IMR-90 (cell line): Measurements from ENCODE around the gene TSEN15. TPM values are rescaled to one million over a fixed set of nuclear protein-coding genes. Genes with fewer than 3 reads are reported as not detected.

Source experiments
- ATAC-seq: fragments of 200-7000 bp; cut with Tn5 transposase; 2 replicates; pipeline ENCODE4 v1.9.1; 2020; ENCODE audit warnings: low read depth, mild to moderate bottlenecking, moderate library complexity
- BruUV-seq: library from RNA; stranded (reverse); fragments of 400-500 nt; replicated peaks from 2 replicates; lab custom pipeline; 2021; lab: Mats Ljungman, UMichigan
- CTCF ChIA-PET: fragments of 300-600 bp; formaldehyde crosslinking; extraction: SDS; loops from one replicate; lab custom pipeline; 2021; ENCODE audit warnings: antibody characterized with exemption; lab: Yijun Ruan, JAX
- POLR2A ChIA-PET: fragments of 300-600 bp; sonication (Branson Sonifier 250); formaldehyde crosslinking; loops from one replicate; lab custom pipeline; 2022; ENCODE audit warnings: antibody characterized with exemption; ENCODE audit not compliant: unreplicated experiment; lab: Charles Lee
- DNase-seq: peaks from one replicate; pipeline ENCODE4 v3.0.0; 2013
- H2AFZ ChIP-seq: replicated peaks from 2 replicates; pipeline ENCODE3; 2013; ENCODE audit warnings: low read length, mild to moderate bottlenecking; ENCODE audit not compliant: poor library complexity
- H2AK5ac ChIP-seq: 2 replicates; pipeline ENCODE4 v1.6.1; 2013; ENCODE audit warnings: low read depth, low read length, inconsistent platforms
- H2AK9ac ChIP-seq: replicated peaks from 2 replicates; pipeline ENCODE3; 2013; ENCODE audit warnings: mild to moderate bottlenecking, low read depth, low read length, moderate library complexity; ENCODE audit not compliant: poor library complexity
- H2BK120ac ChIP-seq: 2 replicates; pipeline ENCODE4 v1.6.1; 2013; ENCODE audit warnings: low read depth, low read length, inconsistent platforms
- H2BK15ac ChIP-seq: 3 replicates; pipeline ENCODE4 v1.6.1; 2013; ENCODE audit warnings: low read depth, low read length, inconsistent platforms
- H2BK20ac ChIP-seq: 2 replicates; pipeline ENCODE4 v1.6.1; 2013; ENCODE audit warnings: low read depth, mild to moderate bottlenecking, inconsistent platforms, low read length, moderate library complexity
- H2BK5ac ChIP-seq: 2 replicates; pipeline ENCODE4 v1.6.1; 2013; ENCODE audit warnings: mild to moderate bottlenecking, low read depth, low read length, inconsistent platforms; ENCODE audit not compliant: poor library complexity, severe bottlenecking
- H3K14ac ChIP-seq: replicated peaks from 2 replicates; pipeline ENCODE4 v1.6.1; 2013; ENCODE audit warnings: low read depth, low read length, inconsistent platforms
- H3K18ac ChIP-seq: 2 replicates; pipeline ENCODE4 v1.6.1; 2013; ENCODE audit warnings: low read depth, low read length, control low read depth
- H3K23ac ChIP-seq: 2 replicates; pipeline ENCODE4 v1.6.1; 2013; ENCODE audit warnings: low read depth, low read length, inconsistent platforms
- H3K27ac ChIP-seq: 2 replicates; pipeline ENCODE4 v1.5.1; 2013; ENCODE audit warnings: mild to moderate bottlenecking, control low read depth, low read length; ENCODE audit not compliant: insufficient read depth
- H3K27me3 ChIP-seq: 2 replicates; pipeline ENCODE4 v1.6.1; 2013; ENCODE audit warnings: low read length; ENCODE audit not compliant: control insufficient read depth, insufficient read depth
- H3K36me3 ChIP-seq: 2 replicates; pipeline ENCODE4 v1.6.1; 2013; ENCODE audit warnings: low read length, mixed read lengths; ENCODE audit not compliant: control insufficient read depth, insufficient read depth
- H3K4ac ChIP-seq: 2 replicates; pipeline ENCODE4 v1.6.1; 2013; ENCODE audit warnings: low read depth, low read length, inconsistent platforms
- H3K4me1 ChIP-seq: 2 replicates; pipeline ENCODE4 v1.6.1; 2013; ENCODE audit warnings: low read length, mixed read lengths; ENCODE audit not compliant: control insufficient read depth, insufficient read depth
- H3K4me2 ChIP-seq: 2 replicates; pipeline ENCODE4 v1.6.1; 2013; ENCODE audit warnings: low read depth, mild to moderate bottlenecking, control low read depth, low read length, moderate library complexity
- H3K4me3 ChIP-seq: 2 replicates; pipeline ENCODE4 v1.5.1; 2013; ENCODE audit warnings: low read depth, mild to moderate bottlenecking, control low read depth, low read length, moderate library complexity; ENCODE audit not compliant: insufficient read depth
- H3K56ac ChIP-seq: 2 replicates; pipeline ENCODE4 v1.6.1; 2013; ENCODE audit warnings: low read length, inconsistent platforms; ENCODE audit not compliant: insufficient read depth; ENCODE audit errors: extremely low read depth
- H3K79me1 ChIP-seq, 2 experiments: 2 replicates each; pipeline ENCODE4 v1.6.1; 2013; ENCODE audit warnings: low read length in 2 of 2, inconsistent platforms in 1 of 2, low read depth in 1 of 2
- H3K9ac ChIP-seq: 2 replicates; pipeline ENCODE4 v1.6.1; 2013; ENCODE audit warnings: low read depth, low read length, control low read depth
- H3K9me1 ChIP-seq: 2 replicates; pipeline ENCODE4 v1.6.1; 2013; ENCODE audit warnings: low read length, inconsistent platforms; ENCODE audit not compliant: insufficient read depth
- H3K9me3 ChIP-seq: 2 replicates; pipeline ENCODE4 v1.6.1; 2013; ENCODE audit warnings: low read length; ENCODE audit not compliant: control insufficient read depth, insufficient read depth
- H4K20me1 ChIP-seq: 2 replicates; pipeline ENCODE4 v1.6.1; 2013; ENCODE audit warnings: low read length, inconsistent platforms; ENCODE audit not compliant: insufficient read depth
- H4K5ac ChIP-seq: 2 replicates; pipeline ENCODE4 v1.6.1; 2013; ENCODE audit warnings: mild to moderate bottlenecking, low read depth, low read length, control low read depth
- H4K8ac ChIP-seq, 2 experiments: 2 replicates each; pipeline ENCODE4 v1.6.1; 2013; ENCODE audit warnings: low read depth in 2 of 2, low read length in 2 of 2, control low read depth in 1 of 2, inconsistent platforms in 1 of 2
- H4K91ac ChIP-seq: 2 replicates; pipeline ENCODE4 v1.6.1; 2013; ENCODE audit warnings: low read depth, low read length, inconsistent platforms; ENCODE audit not compliant: insufficient read depth
- BHLHE40 ChIP-seq: fragments of 150-350 bp; IDR thresholded peaks from 2 replicates; pipeline ENCODE4 v1.6.1; 2016; ENCODE audit warnings: mild to moderate bottlenecking, low read depth, low read length
- CEBPB ChIP-seq: IDR thresholded peaks from 2 replicates; pipeline ENCODE4 v1.6.1; 2012; ENCODE audit warnings: low read depth, low read length, improper control_type of control experiment
- CHD1 ChIP-seq: IDR thresholded peaks from 2 replicates; pipeline ENCODE4 v1.6.1; 2012; ENCODE audit warnings: low read depth, low read length, improper control_type of control experiment
- FOS ChIP-seq: fragments of 150-350 bp; IDR thresholded peaks from 2 replicates; pipeline ENCODE4 v1.6.1; 2016; ENCODE audit warnings: low read depth, low read length
- MAFK ChIP-seq: IDR thresholded peaks from 2 replicates; pipeline ENCODE4 v1.6.1; 2012; ENCODE audit warnings: low read depth, low read length, improper control_type of control experiment
- MAZ ChIP-seq: IDR thresholded peaks from 2 replicates; pipeline ENCODE4 v1.6.1; 2012; ENCODE audit warnings: low read depth, mild to moderate bottlenecking, low read length, improper control_type of control experiment, moderate library complexity, borderline replicate concordance
- MXI1 ChIP-seq: IDR thresholded peaks from 2 replicates; pipeline ENCODE4 v1.6.1; 2012; ENCODE audit warnings: low read depth, mild to moderate bottlenecking, low read length, moderate library complexity, borderline replicate concordance
- NFE2L2 ChIP-seq: fragments of 150-350 bp; IDR thresholded peaks from 2 replicates; pipeline ENCODE4 v1.6.1; 2016; ENCODE audit warnings: low read depth, mild to moderate bottlenecking, low read length
- POLR2A ChIP-seq: IDR thresholded peaks from 2 replicates; pipeline ENCODE4 v1.6.1; 2012; ENCODE audit warnings: mild to moderate bottlenecking, low read depth, low read length
- RAD21 ChIP-seq: IDR thresholded peaks from 2 replicates; pipeline ENCODE4 v1.6.1; 2012; ENCODE audit warnings: low read length, improper control_type of control experiment
- RCOR1 ChIP-seq: IDR thresholded peaks from 2 replicates; pipeline ENCODE4 v1.6.1; 2012; ENCODE audit warnings: mild to moderate bottlenecking, low read length, improper control_type of control experiment; ENCODE audit not compliant: insufficient replicate concordance
- RFX5 ChIP-seq: IDR thresholded peaks from 2 replicates; pipeline ENCODE4 v1.8.0; 2012; ENCODE audit warnings: low read depth, mild to moderate bottlenecking, low read length, moderate library complexity
- SMC3 ChIP-seq: fragments of 150-350 bp; IDR thresholded peaks from 2 replicates; pipeline ENCODE4 v1.6.1; 2016; ENCODE audit warnings: low read depth, mild to moderate bottlenecking, antibody characterized with exemption, low read length, moderate library complexity
- USF2 ChIP-seq: fragments of 150-350 bp; IDR thresholded peaks from 2 replicates; pipeline ENCODE4 v1.6.1; 2017; ENCODE audit warnings: mild to moderate bottlenecking, antibody characterized with exemption, low read length, low read depth
- WGBS, 2 experiments: methylation state at CpG; one replicate each; pipeline versions ENCODE4 v1.1.5 to v1.1.7; 2013; ENCODE audit warnings: missing lambda C conversion rate in 2 of 2; ENCODE audit not compliant: insufficient read length in 1 of 2; ENCODE audit errors: extremely low coverage in 2 of 2; 5-methylcytosine and 5-hydroxymethylcytosine counted together
- dilution Hi-C: fragments of 300-500 bp; cut with HindIII; formaldehyde crosslinking; loops from one replicate; pipeline ENCODE4 v1.14.3; 2018; ENCODE audit warnings: low sequenced_read_pairs; ENCODE audit not compliant: unreplicated experiment
- in situ Hi-C: fragments of 300-500 bp; cut with MboI; formaldehyde crosslinking; loops from 3 replicates; pipeline ENCODE4 v1.14.3; 2019; ENCODE audit warnings: low sequenced_read_pairs, inconsistent platforms, mixed read lengths
- intact Hi-C: fragments of 100-400 bp; cut with micrococcal nuclease; formaldehyde crosslinking; loops from 2 replicates; pipeline ENCODE4 v1.10.0; 2022
- polyA plus RNA-seq, 3 experiments: library from polyadenylated mRNA; depleted of rRNA; stranded (reverse); fragments of >200 nt; gene quantifications; 2 replicates each; pipeline ENCODE4 v1.2.3, GENCODE V29; 2012; ENCODE audit warnings: low replicate concordance in 1 of 3
- total RNA-seq: library from RNA; depleted of rRNA; stranded (reverse); fragments of >200 nt; gene quantifications from 2 replicates; pipeline ENCODE4 v1.2.3, GENCODE V29; 2012
- TF ChIP-seq, protein P1 (sequence below): fragments of 150-350 bp; IDR thresholded peaks from 2 replicates; pipeline ENCODE4 v1.6.1; 2016; ENCODE audit warnings: low read depth, mild to moderate bottlenecking, low read length, moderate library complexity, borderline replicate concordance
- TF ChIP-seq, protein P2 (sequence below): conservative IDR thresholded peaks from 2 replicates; pipeline ENCODE4 v1.5.1; 2012; ENCODE audit warnings: mild to moderate bottlenecking, low read depth, low read length, improper control_type of control experiment

Gene TSEN15
- total and polyA plus RNA-seq, 2 of the 4 experiments (the other 2 are of a cell fraction) = 32.4 to 45.0 TPM

DNA sequence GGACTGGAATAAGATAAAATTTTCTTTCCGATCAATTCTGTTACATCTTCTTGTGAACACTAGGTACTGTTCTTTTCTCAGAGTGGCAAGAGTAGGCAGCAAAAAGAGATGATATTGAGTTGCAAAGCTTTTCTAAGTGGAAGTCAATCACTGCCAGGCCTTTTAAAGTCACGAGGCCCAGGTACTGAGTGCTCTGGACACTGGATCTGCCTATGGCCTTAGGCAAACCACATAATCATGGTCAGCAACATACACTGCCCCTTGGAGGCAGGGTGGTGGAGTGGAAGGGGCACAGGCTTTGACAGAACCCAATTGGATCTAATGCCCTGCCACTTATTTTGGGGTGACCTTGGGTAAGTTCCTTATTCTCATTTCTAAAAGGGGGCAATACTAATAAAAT is 41.5 kb downstream of the TSEN15 start:
- no peaks in the 10 kb centered on the region for H4K20me1 ChIP-seq
- no peaks in the 10 kb centered on the region for H3K36me3 ChIP-seq
- no peaks in the 10 kb centered on the region for H3K79me1 ChIP-seq
- no peak overlapping the region for H2AK9ac ChIP-seq
- no peaks in the 10 kb centered on the region for H3K4me1 ChIP-seq
- H3K9ac ChIP-seq = no peak overlapping the region
- no peak overlapping the region for H3K23ac ChIP-seq
- ATAC-seq (no peak), DNase-seq (no peak)
- in situ Hi-C loops = loop anchor here (25.0 kb wide), 1 partner anchor 469 kb away; no protein-coding TSS in a partner anchor
- no peak overlapping the region for H2BK120ac ChIP-seq
- no peak overlapping the region for H2BK5ac ChIP-seq
- no peak overlapping the region for H4K8ac ChIP-seq
- no peak overlapping the region for H4K5ac ChIP-seq
- H3K4me2 ChIP-seq = no peak overlapping the region
- H3K4me3 ChIP-seq = no peak overlapping the region
- CTCF ChIA-PET = interaction anchor here (1.2 kb wide), 1 partner anchor 11 kb away, joined by 3 read pairs; no protein-coding TSS in a partner anchor
- TF ChIP-seq, protein P1, sequence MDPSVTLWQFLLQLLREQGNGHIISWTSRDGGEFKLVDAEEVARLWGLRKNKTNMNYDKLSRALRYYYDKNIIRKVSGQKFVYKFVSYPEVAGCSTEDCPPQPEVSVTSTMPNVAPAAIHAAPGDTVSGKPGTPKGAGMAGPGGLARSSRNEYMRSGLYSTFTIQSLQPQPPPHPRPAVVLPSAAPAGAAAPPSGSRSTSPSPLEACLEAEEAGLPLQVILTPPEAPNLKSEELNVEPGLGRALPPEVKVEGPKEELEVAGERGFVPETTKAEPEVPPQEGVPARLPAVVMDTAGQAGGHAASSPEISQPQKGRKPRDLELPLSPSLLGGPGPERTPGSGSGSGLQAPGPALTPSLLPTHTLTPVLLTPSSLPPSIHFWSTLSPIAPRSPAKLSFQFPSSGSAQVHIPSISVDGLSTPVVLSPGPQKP = no peak
- TF ChIP-seq CEBPB (no peak), FOS (no peak), USF2 (no peak), POLR2A (no peak), RCOR1 (no peak), CHD1 (no peak), RAD21 (no peak), MAFK (no peak), MAZ (no peak), RFX5 (no peak), NFE2L2 (no peak), MXI1 (no peak), BHLHE40 (no peak), SMC3 (no peak)
- TF ChIP-seq, protein P2, sequence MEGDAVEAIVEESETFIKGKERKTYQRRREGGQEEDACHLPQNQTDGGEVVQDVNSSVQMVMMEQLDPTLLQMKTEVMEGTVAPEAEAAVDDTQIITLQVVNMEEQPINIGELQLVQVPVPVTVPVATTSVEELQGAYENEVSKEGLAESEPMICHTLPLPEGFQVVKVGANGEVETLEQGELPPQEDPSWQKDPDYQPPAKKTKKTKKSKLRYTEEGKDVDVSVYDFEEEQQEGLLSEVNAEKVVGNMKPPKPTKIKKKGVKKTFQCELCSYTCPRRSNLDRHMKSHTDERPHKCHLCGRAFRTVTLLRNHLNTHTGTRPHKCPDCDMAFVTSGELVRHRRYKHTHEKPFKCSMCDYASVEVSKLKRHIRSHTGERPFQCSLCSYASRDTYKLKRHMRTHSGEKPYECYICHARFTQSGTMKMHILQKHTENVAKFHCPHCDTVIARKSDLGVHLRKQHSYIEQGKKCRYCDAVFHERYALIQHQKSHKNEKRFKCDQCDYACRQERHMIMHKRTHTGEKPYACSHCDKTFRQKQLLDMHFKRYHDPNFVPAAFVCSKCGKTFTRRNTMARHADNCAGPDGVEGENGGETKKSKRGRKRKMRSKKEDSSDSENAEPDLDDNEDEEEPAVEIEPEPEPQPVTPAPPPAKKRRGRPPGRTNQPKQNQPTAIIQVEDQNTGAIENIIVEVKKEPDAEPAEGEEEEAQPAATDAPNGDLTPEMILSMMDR = no peak
- no TSS peak for BruUV-seq
- POLR2A ChIA-PET = no interaction called here
- no peak overlapping the region for H3K14ac ChIP-seq
- H3K9me3 ChIP-seq = no peaks in the 10 kb centered on the region
- no peak overlapping the region for H3K4ac ChIP-seq
- no peak overlapping the region for H2BK20ac ChIP-seq
- H3K9me1 ChIP-seq = peaks cover 3% of the 10 kb centered on the region; the same call in 1 of the 2 replicates
- no peak overlapping the region for H3K27ac ChIP-seq
- no CpG with 5 or more reads among the region's 2 CpGs for WGBS, 2 experiments
- no peak overlapping the region for H2AFZ ChIP-seq
- intact Hi-C loops = no loop called here
- no peak overlapping the region for H3K56ac ChIP-seq
- no peak overlapping the region for H2BK15ac ChIP-seq
- no peak overlapping the region for H4K91ac ChIP-seq
- no peaks in the 10 kb centered on the region for H3K27me3 ChIP-seq
- H3K18ac ChIP-seq = no peak overlapping the region
- dilution Hi-C loops = no loop called here
- H2AK5ac ChIP-seq = no peak overlapping the region
